ENCODE data around the gene REXO1. TPM values are rescaled to one million over a fixed set of nuclear protein-coding genes. Genes with fewer than 3 reads are reported as not detected.

The REXO1 gene
- total RNA-seq, 4 donors from 2014 or later: 16.2 to 36.0 (median 26.1) TPM

DNA sequence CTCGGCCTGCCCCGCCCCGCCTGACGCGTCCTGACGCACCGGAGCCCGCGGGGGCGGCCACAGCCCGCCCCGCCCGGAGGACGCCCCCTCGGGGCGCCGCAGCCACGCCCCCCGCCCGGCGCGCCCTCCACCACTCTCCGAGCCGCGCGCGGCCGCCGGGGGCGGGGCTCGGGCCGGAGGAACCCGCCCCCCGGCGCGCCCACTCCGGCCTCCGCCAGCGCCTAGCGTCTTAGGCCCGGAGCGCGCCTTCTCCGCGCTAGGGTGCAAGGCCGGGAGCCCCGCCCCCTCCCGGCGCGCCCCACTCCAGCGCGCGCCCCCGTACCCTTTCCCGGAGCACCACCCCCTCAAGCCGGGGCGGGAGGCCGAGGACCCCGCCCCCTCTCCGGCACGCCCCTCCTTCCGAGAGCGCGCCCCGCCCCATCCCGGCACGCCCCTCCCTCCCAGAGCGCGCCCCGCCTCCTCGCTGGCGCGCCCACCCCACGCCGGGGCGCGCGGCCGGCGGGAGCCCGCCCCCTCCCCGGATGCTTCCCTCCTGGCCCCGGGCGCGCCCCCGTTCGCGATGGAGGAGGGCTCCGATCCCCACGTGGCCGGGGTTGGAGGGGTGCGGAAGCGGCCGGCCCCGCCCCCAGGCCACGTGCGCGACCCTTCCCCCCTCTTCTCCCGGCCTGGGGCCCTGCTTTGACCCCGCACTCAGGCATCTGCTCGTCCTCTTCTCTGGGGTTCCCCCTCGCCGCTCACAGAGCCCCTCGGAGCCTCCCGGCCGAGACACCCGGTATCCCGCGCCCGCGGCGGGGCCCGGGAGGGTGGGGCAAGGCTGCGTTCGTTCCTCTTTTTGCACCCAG, 15.6 kb upstream of the REXO1 start:
- intact Hi-C loops (cut with DNase I): no loop called here
- TF ChIP-seq EP300 (IDR thresholded peaks at IDR 0.05) (no peak), POLR2A (IDR thresholded peaks at IDR 0.05; ENCODE audit: low read depth) (peak; percentile 32), CTCF (IDR thresholded peaks at IDR 0.05) (no peak), POLR2AphosphoS5 (IDR thresholded peaks at IDR 0.05) (peak; percentile 4 to 45)

DNA sequence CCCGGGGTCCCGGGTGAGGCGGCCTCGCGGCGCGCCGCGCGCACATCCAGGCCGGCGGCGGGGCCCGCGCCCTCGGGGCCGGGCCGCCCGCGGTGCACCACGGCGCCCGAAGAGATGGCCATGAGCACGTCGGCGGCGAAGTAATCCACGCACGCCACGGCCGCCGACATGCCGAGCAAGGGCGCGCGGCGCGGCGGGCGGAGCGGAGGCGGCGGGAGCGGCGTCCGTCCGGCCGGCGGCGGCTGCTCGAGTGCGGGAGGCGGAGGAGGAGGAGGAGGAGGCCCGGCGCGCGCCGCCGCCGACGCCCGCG, 15.0 kb upstream of the REXO1 start, which contains the start of gene KLF16:
Gene KLF16, minus strand, starts transcription at position 252 of the 310 bp plus-strand sequence. Its CDS starts 82 bp downstream, at position 170.
- intact Hi-C loops (cut with DNase I): no loop called here
- peaks cover 36 to 62% (median 55%) of the 10 kb centered on the region in 4 donors for H3K4me1 ChIP-seq

More for the DNA sequence above, 15.6 kb upstream of the REXO1 start:
- Histone ChIP-seq H3K27me3 (peaks cover 0 to 34% (median 5%) of the 10 kb centered on the region in 4 donors), H3K4me3 (peak overlapping the region; percentile 72 to 94 (median 80)), H3K9me3 (no peaks in the 10 kb centered on the region), H3K36me3 (no peaks in the 10 kb centered on the region), H3K27ac (replicated peaks in 1 of 4) (peak overlapping the region; percentile 77 to 94 (median 90)), H3K4me1 (peaks cover 34 to 56% (median 49%) of the 10 kb centered on the region in 4 donors)
- no CpG with 5 or more reads among the region's 115 CpGs for WGBS
- no peak for DNase-seq (ENCODE audit: extremely low spot score)

GRCh38 chr19:1862424-1863327, 14.4 kb upstream of the REXO1 start:
- intact Hi-C loops (cut with DNase I): loop anchor here (1.0 kb wide), 1 partner anchor 14 kb away; the partner anchor contains the start of gene REXO1
- Histone ChIP-seq H3K9me3 (no peaks in the 10 kb centered on the region), H3K27ac (replicated peaks in 1 of 4) (peak overlapping the region; percentile 68 to 89 (median 76)), H3K27me3 (peaks cover 0 to 46% (median 5%) of the 10 kb centered on the region in 4 donors), H3K36me3 (no peaks in the 10 kb centered on the region), H3K4me3 (peak overlapping the region; percentile 72 to 94 (median 80)), H3K4me1 (peaks cover 40 to 68% (median 61%) of the 10 kb centered on the region in 4 donors)
- no peak for TF ChIP-seq POLR2AphosphoS5 (IDR thresholded peaks at IDR 0.05)
- no peak for TF ChIP-seq EP300 (IDR thresholded peaks at IDR 0.05)
- no peak for TF ChIP-seq CTCF (IDR thresholded peaks at IDR 0.05)
- TF ChIP-seq POLR2A (IDR thresholded peaks at IDR 0.05; ENCODE audit: low read depth): no peak
- WGBS: 0% methylated on average over 27 of the region's 109 CpGs
- DNase-seq (ENCODE audit: extremely low spot score): no peak

More for the DNA sequence above, 15.0 kb upstream of the REXO1 start, which contains the start of gene KLF16:
- no peaks in the 10 kb centered on the region for H3K36me3 ChIP-seq
- DNase-seq (ENCODE audit: extremely low spot score): no peak
- peaks cover 0 to 40% (median 5%) of the 10 kb centered on the region in 4 donors for H3K27me3 ChIP-seq
- no peaks in the 10 kb centered on the region for H3K9me3 ChIP-seq
- H3K4me3 ChIP-seq: peak within 1 kb of the TSS; percentile 72 to 94 (median 80)
- TF ChIP-seq POLR2A (IDR thresholded peaks at IDR 0.05; ENCODE audit: low read depth) (no peak), POLR2AphosphoS5 (IDR thresholded peaks at IDR 0.05) (no peak), CTCF (IDR thresholded peaks at IDR 0.05) (no peak), EP300 (IDR thresholded peaks at IDR 0.05) (no peak)
- WGBS: 0% methylated on average over 14 of the region's 63 CpGs
- peak within 1 kb of the TSS; percentile 77 to 94 (median 90) for H3K27ac ChIP-seq (replicated peaks in 1 of 4)

- Histone ChIP-seq H3K4me3 (peak overlapping the region; percentile 72 to 94 (median 80)), H3K4me1 (peaks cover 47 to 75% (median 67%) of the 10 kb centered on the region in 4 donors), H3K27ac (replicated peaks in 1 of 4) (peak overlapping the region; percentile 54 to 89 (median 72)), H3K36me3 (no peaks in the 10 kb centered on the region), H3K27me3 (peaks cover 0 to 51% (median 8%) of the 10 kb centered on the region in 4 donors), H3K9me3 (no peaks in the 10 kb centered on the region)
- TF ChIP-seq POLR2A (IDR thresholded peaks at IDR 0.05; ENCODE audit: low read depth) (no peak), POLR2AphosphoS5 (IDR thresholded peaks at IDR 0.05) (no peak), CTCF (IDR thresholded peaks at IDR 0.05) (no peak), EP300 (IDR thresholded peaks at IDR 0.05) (no peak)
- DNase-seq (ENCODE audit: extremely low spot score): no peak
- WGBS: 6% methylated on average over 17 of the region's 21 CpGs
- intact Hi-C loops (cut with DNase I): loop anchor here (1.0 kb wide), 1 partner anchor 14 kb away; the partner anchor contains the start of gene REXO1
These were observed 13.8 kb upstream of the REXO1 start for GRCh38 chr19:1862068-1862423.
